DND-41 (cell line): ENCODE data around the gene FADS6.

Source experiments
- ATAC-seq: fragments of 200-7000 bp; cut with Tn5 transposase; 3 replicates; pipeline ENCODE4 v1.9.1; 2021; ENCODE audit warnings: low read depth; ENCODE audit not compliant: insufficient read depth
- DNase-seq: peaks from one replicate; pipeline ENCODE4 v3.0.0-alpha.2; 2020
- H2AFZ ChIP-seq: 2 replicates; pipeline ENCODE4 v1.6.0; 2012; ENCODE audit warnings: low read depth, low read length
- H3K27ac ChIP-seq: 2 replicates; pipeline ENCODE4 v1.5.1; 2012; ENCODE audit warnings: low read length, inconsistent platforms
- H3K27me3 ChIP-seq: fragments of 200-600 bp; sonication (generic); 2 replicates; pipeline ENCODE4 v1.6.0; 2012; ENCODE audit warnings: low read length, mild to moderate bottlenecking, inconsistent platforms; ENCODE audit not compliant: insufficient read depth, poor library complexity
- H3K36me3 ChIP-seq: 2 replicates; pipeline ENCODE4 v1.5.1; 2012; ENCODE audit warnings: low read length, inconsistent platforms; ENCODE audit not compliant: insufficient read depth
- H3K4me1 ChIP-seq: 2 replicates; pipeline ENCODE4 v1.5.1; 2012; ENCODE audit warnings: mild to moderate bottlenecking, low read length; ENCODE audit not compliant: insufficient read depth
- H3K4me2 ChIP-seq: 2 replicates; pipeline ENCODE4 v1.6.0; 2012; ENCODE audit warnings: mild to moderate bottlenecking, moderate library complexity, low read length, inconsistent platforms; ENCODE audit not compliant: insufficient read depth
- H3K4me3 ChIP-seq, 2 experiments: fragments of 200-600 bp in 1 of 2; shearing (Covaris generic) in 1 of 2; 2 replicates each; pipeline ENCODE4 v1.5.1; 2012 to 2016; ENCODE audit warnings: inconsistent platforms in 2 of 2, low read length in 2 of 2, mild to moderate bottlenecking in 2 of 2, low read depth in 1 of 2, moderate library complexity in 1 of 2
- H3K79me2 ChIP-seq: 2 replicates; pipeline ENCODE4 v1.6.0; 2012; ENCODE audit warnings: low read length, inconsistent platforms; ENCODE audit not compliant: insufficient read depth
- H3K9ac ChIP-seq: 2 replicates; pipeline ENCODE4 v1.6.0; 2012; ENCODE audit warnings: low read depth, mild to moderate bottlenecking, inconsistent platforms, low read length, moderate library complexity
- H3K9me3 ChIP-seq: 2 replicates; pipeline ENCODE4 v1.5.1; 2012; ENCODE audit warnings: low read length, moderate library complexity, mild to moderate bottlenecking, inconsistent platforms; ENCODE audit not compliant: insufficient read depth, severe bottlenecking
- H4K20me1 ChIP-seq: 2 replicates; pipeline ENCODE4 v1.6.0; 2012; ENCODE audit warnings: low read length; ENCODE audit not compliant: insufficient read depth
- EZH2 ChIP-seq: IDR thresholded peaks from 3 replicates; pipeline ENCODE4 v1.6.1; 2012; ENCODE audit warnings: borderline replicate concordance, low read depth, mild to moderate bottlenecking, moderate library complexity, low read length, inconsistent platforms; ENCODE audit not compliant: severe bottlenecking
- TF ChIP-seq, protein P1 (sequence below): IDR thresholded peaks from 2 replicates; pipeline ENCODE4 v1.5.1; 2012; ENCODE audit warnings: borderline replicate concordance, low read length, moderate library complexity, mild to moderate bottlenecking; ENCODE audit not compliant: poor library complexity, severe bottlenecking; ENCODE audit errors: extremely low read depth

FADS6 gene

DNA sequence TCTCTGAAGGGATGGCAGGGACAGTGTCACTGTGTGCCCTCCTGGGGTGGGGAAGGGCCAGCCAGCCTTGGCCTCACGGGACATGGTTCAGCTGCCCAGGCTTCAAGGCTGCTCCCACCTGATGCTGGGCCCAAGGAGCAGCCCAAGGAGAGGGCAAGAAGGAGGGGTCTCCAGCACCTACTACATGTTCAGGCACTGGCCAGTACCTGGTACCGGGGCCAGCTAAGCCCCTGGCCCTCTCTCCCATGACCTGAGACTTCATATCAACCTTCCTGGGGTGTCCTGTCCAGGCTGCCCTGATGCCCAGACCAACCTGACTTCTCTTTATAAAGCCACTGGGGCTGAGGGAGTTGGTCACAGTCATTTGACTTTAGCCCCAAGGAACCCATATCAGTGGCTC is 28.3 kb upstream of the FADS6 start:
- H3K79me2 ChIP-seq = no peaks in the 10 kb centered on the region
- no peaks in the 10 kb centered on the region for H3K4me1 ChIP-seq
- H3K9me3 ChIP-seq = no peaks in the 10 kb centered on the region
- H4K20me1 ChIP-seq = no peaks in the 10 kb centered on the region; the same call in 1 of the 2 replicates
- no peaks in the 10 kb centered on the region for H3K36me3 ChIP-seq
- H3K4me2 ChIP-seq = no peak overlapping the region
- H3K4me3 ChIP-seq = no peak overlapping the region
- ATAC-seq = no peak
- peaks cover 12% of the 10 kb centered on the region for H3K27me3 ChIP-seq
- H3K27ac ChIP-seq = no peak overlapping the region
- H3K9ac ChIP-seq = no peak overlapping the region
- TF ChIP-seq, protein P1, sequence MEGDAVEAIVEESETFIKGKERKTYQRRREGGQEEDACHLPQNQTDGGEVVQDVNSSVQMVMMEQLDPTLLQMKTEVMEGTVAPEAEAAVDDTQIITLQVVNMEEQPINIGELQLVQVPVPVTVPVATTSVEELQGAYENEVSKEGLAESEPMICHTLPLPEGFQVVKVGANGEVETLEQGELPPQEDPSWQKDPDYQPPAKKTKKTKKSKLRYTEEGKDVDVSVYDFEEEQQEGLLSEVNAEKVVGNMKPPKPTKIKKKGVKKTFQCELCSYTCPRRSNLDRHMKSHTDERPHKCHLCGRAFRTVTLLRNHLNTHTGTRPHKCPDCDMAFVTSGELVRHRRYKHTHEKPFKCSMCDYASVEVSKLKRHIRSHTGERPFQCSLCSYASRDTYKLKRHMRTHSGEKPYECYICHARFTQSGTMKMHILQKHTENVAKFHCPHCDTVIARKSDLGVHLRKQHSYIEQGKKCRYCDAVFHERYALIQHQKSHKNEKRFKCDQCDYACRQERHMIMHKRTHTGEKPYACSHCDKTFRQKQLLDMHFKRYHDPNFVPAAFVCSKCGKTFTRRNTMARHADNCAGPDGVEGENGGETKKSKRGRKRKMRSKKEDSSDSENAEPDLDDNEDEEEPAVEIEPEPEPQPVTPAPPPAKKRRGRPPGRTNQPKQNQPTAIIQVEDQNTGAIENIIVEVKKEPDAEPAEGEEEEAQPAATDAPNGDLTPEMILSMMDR = no peak
- no peak for TF ChIP-seq EZH2
- no peak overlapping the region for H2AFZ ChIP-seq
- DNase-seq = no peak

DNA sequence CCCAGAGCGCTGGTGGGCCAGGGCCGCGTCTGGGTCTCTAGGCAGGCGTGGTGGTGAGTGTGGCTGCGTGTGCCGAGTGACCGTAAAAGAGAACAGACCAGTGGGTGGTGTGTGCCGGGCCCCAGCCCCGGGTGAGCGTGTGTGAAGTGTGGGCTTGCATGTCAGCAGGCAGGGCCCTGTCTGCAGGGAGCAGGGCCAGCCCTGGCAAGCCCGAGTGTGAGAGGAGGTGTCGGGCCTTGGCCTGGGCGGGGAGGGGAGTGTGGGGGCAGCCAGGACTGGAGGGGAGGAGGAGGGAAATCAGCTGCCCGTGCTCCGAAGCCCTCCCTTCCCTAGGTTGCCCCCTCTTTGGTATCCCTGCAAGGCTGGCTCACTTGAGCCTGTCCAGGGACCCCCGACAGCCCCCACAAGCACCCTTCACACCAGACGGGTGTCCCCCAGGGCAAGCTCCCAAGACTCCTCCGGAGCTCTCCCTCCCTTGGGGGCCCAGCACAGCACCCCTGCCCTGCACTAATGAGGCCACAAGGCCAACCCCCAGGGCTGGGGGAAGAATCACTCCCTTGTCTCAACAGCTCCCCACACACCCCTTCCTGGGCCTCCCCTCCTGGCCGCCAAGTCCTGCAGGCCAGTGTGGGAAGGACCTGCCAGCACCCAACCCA is 27.7 kb upstream of the FADS6 start:
- DNase-seq (no peak), ATAC-seq (no peak)
- Histone ChIP-seq H3K27me3 (peaks cover 12% of the 10 kb centered on the region), H3K4me1 (no peaks in the 10 kb centered on the region), H3K9me3 (no peaks in the 10 kb centered on the region), H4K20me1 (no peaks in the 10 kb centered on the region; the same call in 1 of the 2 replicates), H3K27ac (no peak overlapping the region), H3K79me2 (no peaks in the 10 kb centered on the region), H3K4me2 (no peak overlapping the region), H3K9ac (no peak overlapping the region), H2AFZ (no peak overlapping the region), H3K4me3 (no peak overlapping the region), H3K36me3 (no peaks in the 10 kb centered on the region)
- TF ChIP-seq, protein P1 = no peak
- no peak for TF ChIP-seq EZH2

DNA sequence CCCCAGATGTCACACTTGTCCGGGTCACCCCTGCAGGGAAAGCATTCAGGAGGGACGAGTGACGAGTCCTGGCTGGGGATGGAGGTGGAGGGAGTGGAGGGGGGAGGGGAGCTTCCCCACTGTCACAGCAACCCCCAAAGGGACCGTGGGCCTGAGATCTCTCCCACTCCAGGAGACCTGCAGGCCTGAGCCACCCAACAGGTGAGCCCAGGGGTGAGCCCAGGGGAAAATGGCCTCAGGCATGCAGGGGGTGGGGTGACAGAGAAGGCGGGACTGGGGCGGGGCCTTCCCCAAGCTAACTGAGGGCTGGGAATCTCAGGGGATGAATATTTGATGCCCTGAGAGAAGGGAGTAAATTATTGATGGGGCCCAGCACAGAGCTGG is 27.2 kb upstream of the FADS6 start:
- TF ChIP-seq, protein P1 = no peak
- TF ChIP-seq EZH2 = no peak
- Histone ChIP-seq H3K36me3 (no peaks in the 10 kb centered on the region), H3K4me2 (no peak overlapping the region), H3K27ac (no peak overlapping the region), H3K9ac (no peak overlapping the region), H3K9me3 (no peaks in the 10 kb centered on the region), H4K20me1 (no peaks in the 10 kb centered on the region; the same call in 1 of the 2 replicates), H3K79me2 (no peaks in the 10 kb centered on the region), H3K27me3 (peaks cover 12% of the 10 kb centered on the region), H3K4me3 (no peak overlapping the region), H3K4me1 (no peaks in the 10 kb centered on the region), H2AFZ (no peak overlapping the region)
- DNase-seq = no peak
- no peak for ATAC-seq
